HL-60/S4 (cell line): ENCODE measurements around the gene SRRM3.
"Not testable (repeated sequence)": the region's sequence is repeated elsewhere in the genome, so short reads cannot be mapped to it uniquely, and the experiment has no call there.

Experiments
- in situ Hi-C: fragments of 300-500 bp; cut with MboI; formaldehyde crosslinking; loops from 2 replicates; pipeline ENCODE4 v1.14.3; 2022; ENCODE audit warnings: low sequenced_read_pairs

Gene SRRM3

GRCh38 chr7:76201732-76202665, at the start of gene SRRM3:
TSS of gene SRRM3 (plus strand) at chr7:76201896. CDS start at chr7:76235067, 33,171 bp downstream.
- in situ Hi-C loops, result no loop called here

- in situ Hi-C loops, result no loop called here
Observed at GRCh38 chr7:76151932-76152331, 49.8 kb upstream of the SRRM3 start.

- in situ Hi-C loops, result not testable (repeated sequence)
Observed at GRCh38 chr7:76153571-76154230, 48.0 kb upstream of the SRRM3 start.

- in situ Hi-C loops, result no loop called here
Observed at GRCh38 chr7:76155938-76156337, 45.8 kb upstream of the SRRM3 start.

- in situ Hi-C loops, result not testable (repeated sequence)
Observed at GRCh38 chr7:76156992-76157685, 44.6 kb upstream of the SRRM3 start.

GRCh38 chr7:76158416-76158815, 43.3 kb upstream of the SRRM3 start:
- in situ Hi-C loops, result not testable (repeated sequence)

GRCh38 chr7:76162416-76163170, 39.1 kb upstream of the SRRM3 start:
- in situ Hi-C loops, result not testable (repeated sequence)

- in situ Hi-C loops, result not testable (repeated sequence)
Observed at GRCh38 chr7:76163812-76164211, 37.9 kb upstream of the SRRM3 start.

GRCh38 chr7:76165106-76165972, 36.4 kb upstream of the SRRM3 start:
- in situ Hi-C loops, result no loop called here

GRCh38 chr7:76165973-76166403, 35.7 kb upstream of the SRRM3 start:
- in situ Hi-C loops, result no loop called here

- in situ Hi-C loops, result no loop called here
Observed at GRCh38 chr7:76166404-76167255, 35.1 kb upstream of the SRRM3 start.

GRCh38 chr7:76173566-76174205, 28.0 kb upstream of the SRRM3 start:
- in situ Hi-C loops, result no loop called here

GRCh38 chr7:76176951-76177350, 24.7 kb upstream of the SRRM3 start:
- in situ Hi-C loops, result not testable (repeated sequence)

- in situ Hi-C loops, result loop anchor here (5.0 kb wide), 1 partner anchor 133 kb away; no protein-coding TSS in a partner anchor
Observed at GRCh38 chr7:76179686-76180085, 22.0 kb upstream of the SRRM3 start.

- in situ Hi-C loops, result loop anchor here (5.0 kb wide), 1 partner anchor 130 kb away; no protein-coding TSS in a partner anchor
Observed at GRCh38 chr7:76182225-76182960, 19.3 kb upstream of the SRRM3 start.

- in situ Hi-C loops, result no loop called here
Observed at GRCh38 chr7:76185187-76185896, 16.4 kb upstream of the SRRM3 start.

- in situ Hi-C loops, result no loop called here
Observed at GRCh38 chr7:76187272-76187671, 14.4 kb upstream of the SRRM3 start.
